GM13977 (cell line): Measurements from ENCODE around the gene LIMA1.
A peak's percentile ranks its signal among the peaks of the same experiment; 100 is the strongest.
"Not testable (repeated sequence)": the region's sequence is repeated elsewhere in the genome, so short reads cannot be mapped to it uniquely, and the experiment has no call there.

Experiments used
- DNase-seq: peaks from one replicate; pipeline ENCODE4 v3.0.0; 2012; ENCODE audit warnings: low spot score
- in situ Hi-C: fragments of 300-500 bp; cut with MboI; formaldehyde crosslinking; loops from one replicate; pipeline ENCODE4 v1.12.0; 2022; ENCODE audit warnings: low sequenced_read_pairs, low pct_unique_long_range_greater_than_20kb, mixed read lengths, inconsistent platforms; ENCODE audit not compliant: unreplicated experiment
- TF ChIP-seq, protein P1 (sequence below): IDR thresholded peaks from 2 replicates; pipeline ENCODE4 v1.5.1; 2012; ENCODE audit warnings: mild to moderate bottlenecking, control low read depth; ENCODE audit not compliant: insufficient read depth; ENCODE audit errors: extremely low read depth, missing control alignments

The LIMA1 gene

DNA sequence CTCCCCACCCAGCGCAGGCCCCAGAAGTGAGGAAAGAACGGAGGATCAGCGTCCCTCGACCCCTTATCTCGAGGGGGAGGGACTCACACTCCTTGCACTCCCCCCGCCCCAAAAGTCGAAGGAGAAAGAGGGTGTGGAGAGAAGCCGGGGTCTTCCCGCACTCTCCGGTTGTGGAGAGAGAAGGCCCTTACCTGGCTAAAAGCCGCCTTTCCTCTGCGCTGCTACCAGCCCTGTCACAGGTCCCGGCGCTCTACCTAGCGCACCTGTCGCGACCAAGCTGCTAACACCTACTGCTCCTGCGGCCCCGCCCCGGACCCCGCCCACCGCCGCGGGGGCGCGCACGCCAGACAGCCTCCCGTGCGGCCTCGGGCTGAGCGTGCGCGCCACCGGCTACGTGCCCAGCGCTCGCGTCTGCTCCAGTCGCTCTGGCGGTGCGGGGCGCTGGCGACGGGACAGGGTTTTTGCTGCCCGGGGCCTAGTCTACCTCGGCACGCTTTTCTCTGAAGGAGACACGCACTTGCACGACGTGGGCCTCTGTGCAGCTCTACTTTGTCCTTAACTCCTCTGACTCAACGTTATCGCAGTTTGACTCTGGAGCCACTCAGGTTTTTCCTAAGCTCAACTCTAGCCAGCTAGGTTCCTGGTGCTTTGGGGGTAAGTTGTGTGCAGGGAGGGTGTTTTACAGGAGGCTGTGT is at the start of gene LIMA1:
TSS of gene LIMA1 (minus strand) at position 292 of the 695 bp plus-strand sequence. CDS start 34,769 bp downstream, outside the sequence.
- TF ChIP-seq, protein P1, sequence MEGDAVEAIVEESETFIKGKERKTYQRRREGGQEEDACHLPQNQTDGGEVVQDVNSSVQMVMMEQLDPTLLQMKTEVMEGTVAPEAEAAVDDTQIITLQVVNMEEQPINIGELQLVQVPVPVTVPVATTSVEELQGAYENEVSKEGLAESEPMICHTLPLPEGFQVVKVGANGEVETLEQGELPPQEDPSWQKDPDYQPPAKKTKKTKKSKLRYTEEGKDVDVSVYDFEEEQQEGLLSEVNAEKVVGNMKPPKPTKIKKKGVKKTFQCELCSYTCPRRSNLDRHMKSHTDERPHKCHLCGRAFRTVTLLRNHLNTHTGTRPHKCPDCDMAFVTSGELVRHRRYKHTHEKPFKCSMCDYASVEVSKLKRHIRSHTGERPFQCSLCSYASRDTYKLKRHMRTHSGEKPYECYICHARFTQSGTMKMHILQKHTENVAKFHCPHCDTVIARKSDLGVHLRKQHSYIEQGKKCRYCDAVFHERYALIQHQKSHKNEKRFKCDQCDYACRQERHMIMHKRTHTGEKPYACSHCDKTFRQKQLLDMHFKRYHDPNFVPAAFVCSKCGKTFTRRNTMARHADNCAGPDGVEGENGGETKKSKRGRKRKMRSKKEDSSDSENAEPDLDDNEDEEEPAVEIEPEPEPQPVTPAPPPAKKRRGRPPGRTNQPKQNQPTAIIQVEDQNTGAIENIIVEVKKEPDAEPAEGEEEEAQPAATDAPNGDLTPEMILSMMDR = peak; percentile 30
- peak; percentile 95 for DNase-seq
- in situ Hi-C loops = no loop called here

GRCh38 chr12:50331745-50332144 is 48.4 kb upstream of the LIMA1 start:
- DNase-seq = no peak
- in situ Hi-C loops = no loop called here
- TF ChIP-seq, protein P1 = no peak

DNA sequence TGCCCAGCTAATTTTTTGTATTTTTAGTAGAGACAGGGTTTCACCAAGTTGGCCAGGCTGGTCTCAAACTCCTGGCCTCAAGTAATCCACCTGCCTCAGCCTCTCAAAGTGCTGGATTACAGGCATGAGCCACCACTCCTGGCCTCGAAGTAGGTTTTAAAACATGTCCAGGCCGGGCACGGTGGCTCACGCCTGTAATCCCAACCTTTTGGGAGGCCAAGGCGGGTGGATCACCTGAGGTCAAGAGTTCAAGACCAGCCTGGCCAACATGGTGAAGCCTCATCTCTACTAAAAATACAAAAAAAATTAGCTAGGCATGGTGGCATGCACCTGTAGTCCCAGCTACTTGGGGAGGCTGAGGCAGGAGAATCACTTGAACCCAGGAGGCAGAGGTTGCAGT is 45.3 kb upstream of the LIMA1 start:
- in situ Hi-C loops, DNase-seq: not testable (repeated sequence)

- in situ Hi-C loops = no loop called here
- DNase-seq = no peak
- TF ChIP-seq, protein P1 = no peak
These were observed 43.4 kb upstream of the LIMA1 start for GRCh38 chr12:50326590-50327284.

- TF ChIP-seq, protein P1 = no peak
- DNase-seq = no peak
- in situ Hi-C loops = no loop called here
These were observed 42.6 kb upstream of the LIMA1 start for GRCh38 chr12:50325890-50326391.

DNA sequence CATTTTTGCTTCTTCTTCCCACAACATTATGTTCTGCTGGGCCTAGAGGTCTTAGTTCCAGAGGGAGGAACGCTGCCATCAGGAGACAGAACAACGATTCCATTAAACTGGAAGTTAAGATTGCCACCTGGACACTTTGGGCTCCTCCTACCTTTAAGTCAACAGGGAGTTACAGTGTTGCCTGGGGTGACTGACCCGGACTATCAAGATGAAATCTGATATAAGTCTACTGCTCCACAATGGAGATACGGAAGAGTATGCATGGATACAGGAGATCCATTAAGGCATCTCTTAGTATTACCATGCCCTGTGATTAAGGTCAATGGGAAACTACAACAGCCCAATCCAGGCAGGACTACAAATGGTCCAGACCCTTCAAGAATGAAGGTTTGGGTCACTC is 41.5 kb upstream of the LIMA1 start:
- in situ Hi-C loops = not testable (repeated sequence)

DNA sequence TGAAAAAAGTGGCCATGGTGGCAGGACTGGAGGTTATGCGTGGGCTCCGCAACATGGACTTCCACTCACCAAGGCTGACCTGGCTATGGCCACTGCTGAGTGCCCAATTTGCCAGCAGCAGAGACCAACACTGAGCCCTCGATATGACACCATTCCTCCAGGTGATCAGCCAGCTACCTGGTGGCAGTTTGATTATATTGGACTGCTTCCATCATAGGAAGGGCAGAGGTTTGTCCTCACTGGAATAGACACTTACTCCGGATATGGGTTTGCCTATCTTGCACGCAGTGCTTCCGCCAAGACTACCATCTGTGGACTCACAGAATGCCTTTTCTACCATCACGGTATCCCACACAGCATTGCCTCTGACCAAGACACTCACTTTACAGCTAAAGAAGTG is 40.8 kb upstream of the LIMA1 start:
- DNase-seq, in situ Hi-C loops: not testable (repeated sequence)

More for the DNA sequence above, 41.5 kb upstream of the LIMA1 start:
- DNase-seq = not testable (repeated sequence)

- no peak for DNase-seq
- in situ Hi-C loops = no loop called here
- TF ChIP-seq, protein P1 = no peak
These were observed 38.9 kb upstream of the LIMA1 start for GRCh38 chr12:50322206-50322605.
